Astrocyte (in vitro differentiated cells and primary cell): ENCODE data around the gene CYB561D1. TPM values are rescaled to one million over a fixed set of nuclear protein-coding genes. Genes with fewer than 3 reads are reported as not detected.

ENCODE experiments used
- DNase-seq: peaks from one replicate; pipeline ENCODE4 v3.0.0-alpha.2; 2010; ENCODE audit warnings: low read depth
- FAIRE-seq: peaks from 2 replicates; lab custom pipeline; 2011; peaks lifted over from hg19 to GRCh38; lab: Jason Lieb, UNC
- H2AFZ ChIP-seq: 2 replicates; pipeline ENCODE4 v1.6.0; 2012; ENCODE audit warnings: low read depth, low read length, inconsistent platforms
- H3K27ac ChIP-seq: 2 replicates; pipeline ENCODE4 v1.5.1; 2011; ENCODE audit warnings: low read depth, low read length, inconsistent platforms
- H3K27me3 ChIP-seq: 2 replicates; pipeline ENCODE4 v1.6.0; 2011; ENCODE audit warnings: low read length, inconsistent platforms; ENCODE audit not compliant: insufficient read depth
- H3K36me3 ChIP-seq: 2 replicates; pipeline ENCODE4 v1.5.1; 2011; ENCODE audit warnings: low read length, inconsistent platforms; ENCODE audit not compliant: insufficient read depth
- H3K4me1 ChIP-seq: 2 replicates; pipeline ENCODE4 v1.5.1; 2011; ENCODE audit warnings: low read length, inconsistent platforms; ENCODE audit not compliant: insufficient read depth
- H3K4me2 ChIP-seq: 2 replicates; pipeline ENCODE4 v1.6.0; 2012; ENCODE audit warnings: low read length, inconsistent platforms
- H3K4me3 ChIP-seq: 2 replicates; pipeline ENCODE4 v1.5.1; 2011; ENCODE audit warnings: low read depth, mild to moderate bottlenecking, low read length, inconsistent platforms; ENCODE audit not compliant: insufficient read depth
- H3K79me2 ChIP-seq: 2 replicates; pipeline ENCODE4 v1.6.0; 2012; ENCODE audit warnings: mild to moderate bottlenecking, low read length, inconsistent platforms; ENCODE audit not compliant: insufficient read depth
- H3K9ac ChIP-seq: 2 replicates; pipeline ENCODE4 v1.6.0; 2012; ENCODE audit warnings: mild to moderate bottlenecking, low read length, inconsistent platforms
- H3K9me3 ChIP-seq: 2 replicates; pipeline ENCODE4 v1.5.1; 2012; ENCODE audit warnings: low read depth, mild to moderate bottlenecking, low read length, inconsistent platforms; ENCODE audit not compliant: insufficient read depth
- H4K20me1 ChIP-seq: 2 replicates; pipeline ENCODE4 v1.6.0; 2012; ENCODE audit warnings: low read length, inconsistent platforms; ENCODE audit not compliant: insufficient read depth
- H3K27ac Mint-ChIP-seq: one replicate; pipeline ENCODE4 v1.8.0; 2021; ENCODE audit warnings: mild to moderate bottlenecking, mixed read lengths; ENCODE audit not compliant: unreplicated experiment
- H3K27me3 Mint-ChIP-seq: one replicate; pipeline ENCODE4 v1.8.0; 2021; ENCODE audit warnings: low read depth, mixed read lengths; ENCODE audit not compliant: unreplicated experiment
- H3K36me3 Mint-ChIP-seq: one replicate; pipeline ENCODE4 v1.8.0; 2021; ENCODE audit warnings: low read depth, mixed read lengths; ENCODE audit not compliant: unreplicated experiment
- H3K4me1 Mint-ChIP-seq: one replicate; pipeline ENCODE4 v1.8.0; 2021; ENCODE audit warnings: low read depth, mixed read lengths; ENCODE audit not compliant: unreplicated experiment
- H3K4me3 Mint-ChIP-seq: one replicate; pipeline ENCODE4 v1.8.0; 2021; ENCODE audit warnings: mild to moderate bottlenecking, moderate library complexity, mixed read lengths; ENCODE audit not compliant: unreplicated experiment
- H3K9me3 Mint-ChIP-seq: one replicate; pipeline ENCODE4 v1.8.0; 2021; ENCODE audit warnings: mild to moderate bottlenecking, mixed read lengths; ENCODE audit not compliant: unreplicated experiment
- CTCF ChIP-seq: IDR thresholded peaks from 2 replicates; pipeline ENCODE4 v1.5.1; 2011; ENCODE audit warnings: low read depth, mild to moderate bottlenecking, inconsistent platforms, low read length, moderate library complexity; ENCODE audit not compliant: insufficient read depth
- EZH2 ChIP-seq: IDR thresholded peaks from 2 replicates; pipeline ENCODE4 v1.6.1; 2012; ENCODE audit warnings: mild to moderate bottlenecking, low read length, inconsistent platforms; ENCODE audit not compliant: insufficient read depth
- total RNA-seq: library from RNA; stranded (reverse); gene quantifications from 2 replicates; pipeline ENCODE4 v1.2.1, GENCODE V29; 2021

CYB561D1 gene
- total RNA-seq, 1 donor from 2014 or later: 9.4 TPM

- Histone ChIP-seq H3K27me3 (peaks cover 75% of the 10 kb centered on the region), H3K27ac (no peak overlapping the region), H3K79me2 (no peaks in the 10 kb centered on the region), H3K36me3 (no peaks in the 10 kb centered on the region), H3K4me3 (no peak overlapping the region), H3K4me1 (no peaks in the 10 kb centered on the region), H3K9me3 (no peaks in the 10 kb centered on the region), H3K4me2 (no peak overlapping the region), H3K9ac (no peak overlapping the region), H4K20me1 (no peaks in the 10 kb centered on the region), H2AFZ (no peak overlapping the region)
- no peak for TF ChIP-seq EZH2
- H3K27me3 Mint-ChIP-seq: peaks cover 47% of the 10 kb centered on the region
- no peaks in the 10 kb centered on the region for H3K36me3 Mint-ChIP-seq
- FAIRE-seq (no peak), DNase-seq (no peak)
- no peaks in the 10 kb centered on the region for H3K9me3 Mint-ChIP-seq
- H3K27ac Mint-ChIP-seq: no peak overlapping the region
- no peak overlapping the region for H3K4me3 Mint-ChIP-seq
- peaks cover 1% of the 10 kb centered on the region for H3K4me1 Mint-ChIP-seq
These were observed 25.8 kb upstream of the CYB561D1 start for GRCh38 chr1:109468061-109468460.

- peaks cover 71% of the 10 kb centered on the region for H3K27me3 ChIP-seq
- TF ChIP-seq EZH2 (no peak), CTCF (no peak)
- H3K4me1 ChIP-seq: no peaks in the 10 kb centered on the region
- peaks cover 1% of the 10 kb centered on the region for H3K4me1 Mint-ChIP-seq
- H2AFZ ChIP-seq: no peak overlapping the region
- H3K79me2 ChIP-seq: no peaks in the 10 kb centered on the region
- H3K9me3 Mint-ChIP-seq: no peaks in the 10 kb centered on the region
- no peak overlapping the region for H3K27ac Mint-ChIP-seq
- no peak overlapping the region for H3K27ac ChIP-seq
- no peak overlapping the region for H3K4me2 ChIP-seq
- H3K36me3 ChIP-seq: no peaks in the 10 kb centered on the region
- no peaks in the 10 kb centered on the region for H3K9me3 ChIP-seq
- no peaks in the 10 kb centered on the region for H3K36me3 Mint-ChIP-seq
- H3K4me3 Mint-ChIP-seq: no peak overlapping the region
- FAIRE-seq (no peak), DNase-seq (no peak)
- no peak overlapping the region for H3K9ac ChIP-seq
- no peak overlapping the region for H3K4me3 ChIP-seq
- H4K20me1 ChIP-seq: no peaks in the 10 kb centered on the region
- H3K27me3 Mint-ChIP-seq: peaks cover 48% of the 10 kb centered on the region
These were observed 25.0 kb upstream of the CYB561D1 start for GRCh38 chr1:109468903-109469302.

GRCh38 chr1:109470245-109470644, 23.6 kb upstream of the CYB561D1 start:
- no peak overlapping the region for H3K27ac Mint-ChIP-seq
- Histone ChIP-seq H3K36me3 (no peaks in the 10 kb centered on the region), H3K9me3 (no peaks in the 10 kb centered on the region), H3K27me3 (peaks cover 66% of the 10 kb centered on the region), H2AFZ (no peak overlapping the region), H3K4me3 (no peak overlapping the region), H3K27ac (no peak overlapping the region), H3K9ac (no peak overlapping the region), H3K4me1 (no peaks in the 10 kb centered on the region), H3K79me2 (no peaks in the 10 kb centered on the region), H4K20me1 (no peaks in the 10 kb centered on the region), H3K4me2 (no peak overlapping the region)
- no peaks in the 10 kb centered on the region for H3K9me3 Mint-ChIP-seq
- TF ChIP-seq CTCF: no peak
- no peak for TF ChIP-seq EZH2
- H3K4me3 Mint-ChIP-seq: no peak overlapping the region
- no peak for DNase-seq
- no peak for FAIRE-seq
- peaks cover 46% of the 10 kb centered on the region for H3K27me3 Mint-ChIP-seq
- peaks cover 2% of the 10 kb centered on the region for H3K36me3 Mint-ChIP-seq
- H3K4me1 Mint-ChIP-seq: peaks cover 1% of the 10 kb centered on the region
